HG02642 (cell line): Measurements from ENCODE around the gene GYPB.
"Not testable (repeated sequence)": the region's sequence is repeated elsewhere in the genome, so short reads cannot be mapped to it uniquely, and the experiment has no call there.

ENCODE experiments used
- ATAC-seq: cut with Tn5 transposase; IDR thresholded peaks from one replicate; pipeline ENCODE4 v1.9.1; 2021; ENCODE audit warnings: mild to moderate bottlenecking; ENCODE audit not compliant: unreplicated experiment, poor library complexity

GYPB gene

DNA sequence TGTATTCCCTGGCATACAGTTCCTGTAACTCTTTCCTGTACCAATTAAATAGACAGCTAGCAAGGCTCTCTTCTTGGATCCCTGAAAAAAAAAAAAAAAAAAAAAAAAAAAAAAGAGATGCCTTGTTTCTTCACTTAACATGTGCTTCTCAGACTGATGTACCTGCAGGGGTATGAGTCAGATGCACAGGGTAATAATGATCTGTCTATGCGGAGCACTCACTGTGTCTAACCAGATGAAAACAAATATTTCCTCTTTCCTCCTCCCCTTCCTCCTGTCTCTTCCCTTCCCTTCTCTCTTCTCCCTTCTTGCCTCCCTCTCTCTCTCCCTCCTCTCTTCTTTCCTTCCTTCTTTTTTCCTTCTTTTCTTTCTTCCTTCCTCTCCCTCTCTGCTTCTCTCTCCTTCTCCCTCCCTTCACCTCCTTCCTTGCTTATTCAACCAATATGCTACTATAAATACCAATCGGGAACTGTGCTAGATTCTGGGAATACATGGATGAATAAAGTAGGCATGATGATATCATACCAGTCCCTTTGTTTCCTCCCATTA, 3.0 kb downstream of the GYPB start:
- ATAC-seq, result not testable (repeated sequence)

- no peak for ATAC-seq
These were observed 4.4 kb downstream of the GYPB start for GRCh38 chr4:144014808-144015207.

DNA sequence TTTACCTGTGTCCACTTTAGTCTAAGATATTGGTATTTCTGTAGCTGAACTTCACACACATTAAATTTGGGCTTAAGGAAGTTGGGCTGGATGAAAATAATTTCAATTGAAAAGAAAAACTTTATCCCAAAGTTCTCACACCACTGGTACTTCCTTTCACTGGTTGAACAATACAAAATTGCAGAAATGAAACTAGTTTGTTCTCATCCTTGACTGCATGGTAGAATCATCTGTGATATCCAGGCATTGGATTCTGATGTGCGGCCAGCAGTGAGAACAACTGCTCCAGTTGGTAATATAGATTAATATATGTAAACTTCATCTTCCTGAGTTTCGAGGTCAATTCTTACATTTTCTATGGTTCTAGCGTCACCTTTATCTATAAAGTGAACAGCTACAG, 10.6 kb downstream of the GYPB start:
- not testable (repeated sequence) for ATAC-seq

GRCh38 chr4:144007960-144008359, 11.2 kb downstream of the GYPB start:
- not testable (repeated sequence) for ATAC-seq

- ATAC-seq, result not testable (repeated sequence)
These were observed 12.9 kb downstream of the GYPB start for GRCh38 chr4:144006200-144006803.

GRCh38 chr4:144005558-144005953, 13.6 kb downstream of the GYPB start:
- ATAC-seq, result not testable (repeated sequence)

DNA sequence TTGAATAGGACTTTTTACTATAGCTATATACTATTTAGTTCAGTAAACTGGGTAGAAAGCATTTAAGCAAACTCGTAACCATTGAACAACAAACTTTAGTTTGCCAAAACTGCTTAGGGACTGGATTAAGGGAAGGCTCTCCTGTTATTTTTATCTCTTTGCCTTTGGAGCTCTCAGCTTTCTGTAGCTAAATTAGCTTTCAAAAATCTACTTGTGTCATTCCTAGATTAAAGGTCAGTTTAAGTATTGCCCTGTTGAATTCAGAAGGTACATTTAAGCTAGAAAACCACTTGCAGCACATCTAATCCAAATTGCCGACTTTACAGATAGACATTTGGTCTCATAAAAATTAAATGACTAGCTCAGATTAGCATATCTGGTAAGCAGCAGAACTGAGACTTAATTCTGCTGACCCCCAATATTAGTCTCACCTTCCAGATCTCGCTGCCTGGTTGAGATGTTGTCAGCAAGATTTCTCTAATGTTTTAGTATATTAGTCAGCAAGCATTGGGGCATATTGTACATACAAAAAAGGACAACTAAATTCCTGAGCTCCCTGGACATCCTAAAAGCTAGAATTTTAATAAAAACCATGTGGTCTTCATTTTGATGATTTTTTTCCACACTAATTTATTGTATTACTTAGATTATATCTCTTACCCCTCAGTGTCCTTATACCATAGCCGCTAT, 14.2 kb downstream of the GYPB start:
- ATAC-seq, result not testable (repeated sequence)

DNA sequence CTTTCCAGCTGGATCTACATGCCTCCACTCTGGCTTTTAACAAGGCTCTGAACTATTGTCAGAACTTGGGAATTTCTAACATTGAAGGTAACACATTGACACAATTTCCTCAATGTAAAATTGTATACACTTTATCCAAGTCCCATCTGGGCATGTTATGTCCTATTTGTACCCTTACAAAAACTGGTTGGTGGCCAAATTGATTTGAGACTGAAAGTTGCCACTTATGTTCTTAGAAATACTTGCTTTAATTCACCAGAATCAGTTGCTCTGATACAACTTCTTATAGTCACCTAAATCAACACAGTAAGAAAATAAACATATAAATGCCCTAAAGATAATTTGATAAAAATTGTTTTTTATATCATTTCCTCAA, 15.3 kb downstream of the GYPB start:
- ATAC-seq, result not testable (repeated sequence)

DNA sequence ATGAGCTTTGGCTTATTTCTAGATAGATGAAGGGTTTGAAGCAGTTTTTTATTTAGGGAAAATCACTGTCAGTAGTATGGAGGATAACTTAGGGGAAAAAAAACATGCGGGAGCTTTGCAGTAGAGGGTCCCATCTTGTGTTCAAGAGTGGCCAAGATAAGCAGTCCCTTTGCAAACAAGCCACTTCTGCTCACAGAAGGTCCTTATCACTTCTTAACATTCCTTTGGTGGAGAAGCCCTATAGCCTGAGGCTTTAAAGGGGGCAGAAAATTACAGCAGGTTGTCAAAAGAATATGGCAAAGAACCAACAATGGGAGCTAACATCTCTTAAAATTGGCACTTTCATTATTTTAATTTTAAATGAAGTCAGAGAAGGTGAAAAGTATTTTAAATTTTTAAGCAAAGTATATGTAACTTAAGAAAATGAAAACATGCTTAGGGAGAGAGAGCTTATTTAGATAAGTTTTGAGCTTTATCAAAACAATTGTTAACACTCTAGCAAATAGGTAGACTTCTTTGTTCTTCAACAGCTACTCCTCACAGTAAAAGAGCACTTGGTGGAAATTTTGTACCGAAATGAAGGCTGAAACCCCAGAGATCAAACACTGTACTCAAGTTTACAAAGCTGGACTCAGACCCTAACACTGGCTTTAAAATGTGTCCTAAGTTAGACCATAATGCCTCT, 15.8 kb downstream of the GYPB start:
- ATAC-seq, result not testable (repeated sequence)

DNA sequence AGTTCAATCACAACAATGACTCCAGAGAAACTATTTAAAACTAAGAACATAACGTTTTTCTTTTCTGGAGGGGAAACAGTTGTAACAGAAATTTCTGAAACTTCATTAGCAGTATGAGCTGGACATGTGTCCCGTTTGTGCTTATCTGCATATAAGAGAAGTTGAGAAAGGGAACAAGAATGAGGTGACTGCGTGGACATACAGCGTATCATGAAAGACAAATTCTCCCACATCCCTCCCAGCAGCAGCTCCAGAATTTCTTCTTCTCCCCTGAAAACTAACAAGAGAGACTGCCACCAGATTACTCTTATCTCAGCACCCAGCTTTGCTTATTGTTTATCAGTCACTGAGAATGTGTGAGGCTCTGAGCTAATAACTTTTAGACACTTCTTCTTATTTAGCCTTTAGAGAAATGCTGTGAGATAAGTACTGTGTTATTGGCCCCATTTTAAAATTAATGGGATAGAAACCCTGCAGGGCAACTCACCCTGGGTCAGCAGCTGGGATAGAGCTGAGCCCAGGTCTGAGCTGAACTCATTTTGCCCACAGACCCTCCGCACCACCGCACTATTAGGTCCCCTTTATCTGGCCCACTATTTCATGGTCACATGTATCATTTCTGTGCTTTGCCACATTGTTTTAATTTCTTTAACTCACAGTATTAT, 18.7 kb downstream of the GYPB start:
- not testable (repeated sequence) for ATAC-seq

- ATAC-seq, result not testable (repeated sequence)
These were observed 23.0 kb downstream of the GYPB start for GRCh38 chr4:143996193-143996592.

DNA sequence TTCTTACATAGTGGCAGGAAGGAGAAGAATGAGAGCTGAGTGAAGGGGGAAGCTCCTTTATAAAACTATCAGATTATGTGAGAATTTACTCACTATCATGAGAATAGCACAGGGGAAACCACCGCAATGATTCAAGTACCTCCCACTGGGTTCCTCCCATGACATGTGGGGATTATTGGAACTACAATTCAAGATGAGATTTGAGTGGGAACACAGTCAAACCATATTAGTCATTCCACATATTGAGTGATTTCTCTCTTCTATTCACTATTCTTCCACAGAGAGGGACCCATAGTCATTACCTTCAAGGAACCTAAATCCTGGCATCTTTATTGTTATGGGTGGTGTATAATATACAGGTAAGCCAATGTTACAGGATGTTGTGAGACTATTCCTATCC, 27.4 kb downstream of the GYPB start:
- not testable (repeated sequence) for ATAC-seq

DNA sequence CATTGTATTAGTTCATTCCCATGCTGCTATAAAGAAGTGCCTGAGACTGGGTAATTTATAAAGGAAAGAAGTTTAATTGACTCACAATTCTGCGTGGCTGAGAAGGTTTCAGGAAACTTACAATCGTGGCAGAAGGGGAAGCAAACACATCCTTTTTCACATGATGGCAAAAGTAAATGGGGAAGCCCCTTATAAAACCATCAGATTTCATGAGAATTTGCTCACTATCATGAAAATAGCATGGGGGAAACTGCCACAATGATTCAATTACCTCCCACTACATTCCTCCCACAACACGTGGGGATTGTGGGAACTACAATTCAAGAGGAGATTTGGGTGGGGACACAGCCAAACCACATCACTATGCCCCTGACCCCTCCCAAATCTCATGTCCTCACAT, 28.5 kb downstream of the GYPB start:
- not testable (repeated sequence) for ATAC-seq

DNA sequence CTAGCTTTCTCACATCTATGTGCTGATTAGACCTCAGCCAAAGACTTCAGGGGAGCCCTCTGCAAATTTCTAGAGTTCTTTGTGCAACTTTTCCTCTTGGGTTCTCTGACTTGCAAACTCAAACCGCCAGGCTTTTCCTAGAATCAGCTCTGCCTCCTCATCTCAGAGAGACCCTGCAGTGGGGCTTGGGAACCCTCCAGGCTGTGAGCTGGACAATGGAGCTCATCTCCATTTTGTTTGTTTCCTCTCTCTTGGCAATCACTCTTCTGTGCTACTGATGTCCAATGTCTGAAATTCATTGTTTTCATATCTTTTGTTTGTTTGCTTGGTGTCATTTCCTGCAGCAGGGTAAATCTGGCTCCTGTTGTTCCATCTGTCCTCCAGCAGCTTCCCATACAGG, 33.0 kb downstream of the GYPB start:
- ATAC-seq, result no peak

- not testable (repeated sequence) for ATAC-seq
These were observed 38.4 kb downstream of the GYPB start for GRCh38 chr4:143980776-143981175.

DNA sequence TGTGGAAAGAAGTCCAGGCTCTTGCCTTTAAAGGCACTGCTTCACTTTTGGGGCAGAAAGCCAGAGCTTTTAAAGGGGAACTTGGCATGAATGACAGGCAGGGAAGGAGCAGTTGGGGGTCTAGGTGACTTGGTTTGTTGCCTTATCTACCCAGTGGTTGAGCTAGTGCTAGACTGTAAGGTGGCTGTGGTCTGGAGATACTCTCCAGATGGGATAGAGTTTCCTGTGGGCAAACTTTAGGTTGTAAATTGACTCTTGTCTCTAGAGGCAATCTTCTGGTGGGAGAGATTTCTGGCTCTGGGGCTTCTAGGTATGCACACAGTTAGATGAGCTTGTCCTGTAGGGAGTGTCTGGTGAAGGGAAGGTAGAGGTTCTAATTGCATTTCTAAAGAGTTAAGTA, 43.7 kb downstream of the GYPB start:
- not testable (repeated sequence) for ATAC-seq

DNA sequence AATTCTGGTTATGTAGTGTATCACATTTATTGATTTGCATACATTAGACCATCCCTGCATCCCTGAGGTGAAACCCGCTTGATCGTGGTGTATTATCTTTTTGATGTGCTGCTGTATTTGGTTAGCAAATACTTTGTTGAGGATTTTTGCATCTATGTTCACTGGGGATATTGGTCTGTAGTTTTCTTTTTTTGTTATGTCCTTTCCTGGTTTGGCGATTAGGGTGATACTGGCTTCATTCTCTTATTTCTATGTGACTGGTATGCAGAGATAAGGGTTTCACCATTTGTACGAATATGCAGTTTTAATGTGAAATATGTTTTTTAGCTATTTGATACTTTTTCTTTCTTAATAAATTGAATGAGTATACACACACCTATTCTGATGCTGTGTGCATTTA, 45.2 kb downstream of the GYPB start:
- ATAC-seq, result not testable (repeated sequence)

DNA sequence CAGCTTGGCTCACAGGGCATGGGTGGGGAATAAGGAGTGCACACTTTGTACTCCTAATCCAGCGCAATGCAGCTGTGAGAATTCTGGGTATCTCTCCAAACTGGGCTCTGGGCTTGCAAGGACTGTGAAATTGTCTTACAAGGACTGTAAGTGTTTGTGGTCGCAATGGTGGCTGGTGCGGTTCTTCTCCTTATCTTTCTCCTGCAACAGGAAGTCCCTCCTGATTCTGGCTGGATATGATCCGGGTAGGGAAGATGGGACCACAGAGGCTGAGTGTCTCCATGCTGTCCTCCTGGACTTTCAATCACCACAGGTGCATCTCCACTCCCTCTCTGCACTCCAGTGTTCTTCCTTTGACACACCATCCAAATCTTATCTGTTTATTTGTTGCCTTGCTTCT, 58.1 kb downstream of the GYPB start:
- ATAC-seq, result no peak

DNA sequence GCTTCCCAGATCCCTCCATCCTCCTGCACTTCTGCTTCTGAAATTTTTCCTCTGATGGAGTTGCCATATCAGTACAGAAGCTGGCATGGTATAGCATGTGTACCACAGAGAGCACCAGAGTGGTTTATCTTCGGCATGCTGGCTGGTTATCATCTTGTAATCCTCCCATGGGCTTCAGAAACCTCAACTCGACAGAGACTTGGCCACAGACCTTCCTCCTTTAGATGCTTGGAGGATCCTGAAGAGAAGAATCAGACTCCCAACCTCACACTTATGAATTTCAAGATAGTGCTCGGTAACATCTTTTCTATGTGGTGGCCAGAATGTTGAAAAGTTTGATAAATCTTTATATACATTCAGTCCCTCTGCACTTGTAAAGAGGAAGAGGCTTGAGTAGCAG, 63.9 kb downstream of the GYPB start:
- not testable (repeated sequence) for ATAC-seq

DNA sequence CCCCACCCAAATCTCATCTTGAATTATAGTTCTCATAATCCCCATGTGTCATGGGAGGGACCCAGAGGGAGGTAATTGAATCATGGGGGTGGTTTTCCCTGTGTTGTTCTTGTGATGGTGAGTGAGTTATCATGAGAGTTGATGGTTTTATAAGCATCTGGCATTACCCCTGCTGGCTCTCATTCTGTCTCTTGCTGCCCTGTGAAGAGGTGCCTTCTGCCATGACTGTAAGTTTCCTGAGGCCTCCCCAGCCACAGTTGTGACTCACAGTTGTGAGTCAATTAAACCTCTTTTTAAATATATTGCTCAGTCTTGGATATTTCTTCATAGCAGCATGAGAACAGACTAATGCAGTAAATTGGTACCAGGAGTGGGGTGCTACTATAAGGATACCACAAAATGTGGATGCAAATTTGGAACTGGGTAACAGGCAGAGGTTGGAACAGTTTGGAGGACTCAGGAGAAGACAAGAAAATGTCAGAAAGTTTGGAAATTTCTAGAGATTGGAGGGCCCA, 67.7 kb downstream of the GYPB start:
- not testable (repeated sequence) for ATAC-seq
